ENCODE results near the gene ETV5. TPM values are rescaled to one million over a fixed set of nuclear protein-coding genes. Genes with fewer than 3 reads are reported as not detected.

Gene ETV5
- total RNA-seq, 4 donors from 2014 or later = 1.7 to 6.7 (median 5.0) TPM

GRCh38 chr3:186105543-186105942 lies 3.3 kb downstream of the ETV5 start:
- no peak for DNase-seq
- no peak overlapping the region for H3K27ac ChIP-seq
- intact Hi-C loops (cut with DNase I) = no loop called here
- peaks cover 0 to 63% (median 29%) of the 10 kb centered on the region in 3 donors for H3K4me1 ChIP-seq
- TF ChIP-seq POLR2A (IDR thresholded peaks at IDR 0.05) = no peak
- TF ChIP-seq, protein P1, sequence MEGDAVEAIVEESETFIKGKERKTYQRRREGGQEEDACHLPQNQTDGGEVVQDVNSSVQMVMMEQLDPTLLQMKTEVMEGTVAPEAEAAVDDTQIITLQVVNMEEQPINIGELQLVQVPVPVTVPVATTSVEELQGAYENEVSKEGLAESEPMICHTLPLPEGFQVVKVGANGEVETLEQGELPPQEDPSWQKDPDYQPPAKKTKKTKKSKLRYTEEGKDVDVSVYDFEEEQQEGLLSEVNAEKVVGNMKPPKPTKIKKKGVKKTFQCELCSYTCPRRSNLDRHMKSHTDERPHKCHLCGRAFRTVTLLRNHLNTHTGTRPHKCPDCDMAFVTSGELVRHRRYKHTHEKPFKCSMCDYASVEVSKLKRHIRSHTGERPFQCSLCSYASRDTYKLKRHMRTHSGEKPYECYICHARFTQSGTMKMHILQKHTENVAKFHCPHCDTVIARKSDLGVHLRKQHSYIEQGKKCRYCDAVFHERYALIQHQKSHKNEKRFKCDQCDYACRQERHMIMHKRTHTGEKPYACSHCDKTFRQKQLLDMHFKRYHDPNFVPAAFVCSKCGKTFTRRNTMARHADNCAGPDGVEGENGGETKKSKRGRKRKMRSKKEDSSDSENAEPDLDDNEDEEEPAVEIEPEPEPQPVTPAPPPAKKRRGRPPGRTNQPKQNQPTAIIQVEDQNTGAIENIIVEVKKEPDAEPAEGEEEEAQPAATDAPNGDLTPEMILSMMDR (IDR thresholded peaks at IDR 0.05) = no peak
- H3K4me3 ChIP-seq = no peak overlapping the region
- no peaks in the 10 kb centered on the region for H3K36me3 ChIP-seq
- H3K27me3 ChIP-seq = peaks cover 0 to 26% (median 0%) of the 10 kb centered on the region in 4 donors
- no peaks in the 10 kb centered on the region for H3K9me3 ChIP-seq
- 65 to 76% methylated on average over 6 of the region's 6 CpGs for WGBS, 2 donors

DNA sequence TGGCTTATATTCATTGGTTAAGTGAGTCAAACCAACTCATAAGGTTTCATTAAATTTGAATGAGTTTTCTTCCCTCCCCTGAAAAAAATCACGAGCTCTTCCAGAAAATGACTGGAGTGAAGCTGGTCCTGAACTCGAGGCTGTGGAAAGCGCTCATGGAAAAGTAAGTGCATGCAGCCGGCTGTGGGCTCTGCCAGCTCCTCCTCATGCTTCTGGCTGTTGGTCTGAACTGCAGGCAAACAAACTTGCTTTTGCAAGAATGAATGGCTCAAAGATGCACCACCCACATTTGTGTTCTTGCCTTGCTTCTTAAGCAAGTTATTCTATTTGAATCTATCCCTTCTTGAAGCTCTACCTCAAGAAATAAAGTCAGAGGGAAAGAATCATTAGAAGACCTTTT lies 6.2 kb downstream of the ETV5 start:
- H3K4me3 ChIP-seq = no peak overlapping the region
- no peaks in the 10 kb centered on the region for H3K9me3 ChIP-seq
- TF ChIP-seq, protein P1 (IDR thresholded peaks at IDR 0.05) = no peak
- TF ChIP-seq POLR2A (IDR thresholded peaks at IDR 0.05) = no peak
- peaks cover 0 to 59% (median 23%) of the 10 kb centered on the region in 3 donors for H3K4me1 ChIP-seq
- intact Hi-C loops (cut with DNase I) = no loop called here
- peak overlapping the region in 2 of 4 donors; percentile 22 to 33 for H3K27ac ChIP-seq
- WGBS, 2 donors = 39 to 57% methylated on average over 4 of the region's 4 CpGs
- H3K27me3 ChIP-seq = peaks cover 0 to 9% (median 0%) of the 10 kb centered on the region in 4 donors
- H3K36me3 ChIP-seq = no peaks in the 10 kb centered on the region
- no peak for DNase-seq

GRCh38 chr3:186100398-186100797 lies 8.5 kb downstream of the ETV5 start:
- Histone ChIP-seq H3K4me3 (no peak overlapping the region), H3K27ac (no peak overlapping the region), H3K9me3 (no peaks in the 10 kb centered on the region), H3K36me3 (no peaks in the 10 kb centered on the region), H3K4me1 (peaks cover 9 to 65% (median 33%) of the 10 kb centered on the region in 3 donors), H3K27me3 (no peaks in the 10 kb centered on the region)
- intact Hi-C loops (cut with DNase I) = no loop called here
- 70 to 77% methylated on average over 3 of the region's 3 CpGs for WGBS, 2 donors
- TF ChIP-seq, protein P1 (IDR thresholded peaks at IDR 0.05) = no peak
- no peak for TF ChIP-seq POLR2A (IDR thresholded peaks at IDR 0.05)
- DNase-seq = no peak

- no peaks in the 10 kb centered on the region for H3K9me3 ChIP-seq
- intact Hi-C loops (cut with DNase I) = no loop called here
- H3K36me3 ChIP-seq = no peaks in the 10 kb centered on the region
- WGBS, 2 donors = 49 to 55% methylated on average over 5 of the region's 5 CpGs
- H3K4me3 ChIP-seq = no peak overlapping the region
- no peak overlapping the region for H3K27ac ChIP-seq
- DNase-seq = no peak
- peaks cover 9 to 60% (median 31%) of the 10 kb centered on the region in 3 donors for H3K4me1 ChIP-seq
- TF ChIP-seq, protein P1 (IDR thresholded peaks at IDR 0.05) = no peak
- no peak for TF ChIP-seq POLR2A (IDR thresholded peaks at IDR 0.05)
- H3K27me3 ChIP-seq = no peaks in the 10 kb centered on the region
Measured at GRCh38 chr3:186099178-186099577, 9.7 kb downstream of the ETV5 start.

DNA sequence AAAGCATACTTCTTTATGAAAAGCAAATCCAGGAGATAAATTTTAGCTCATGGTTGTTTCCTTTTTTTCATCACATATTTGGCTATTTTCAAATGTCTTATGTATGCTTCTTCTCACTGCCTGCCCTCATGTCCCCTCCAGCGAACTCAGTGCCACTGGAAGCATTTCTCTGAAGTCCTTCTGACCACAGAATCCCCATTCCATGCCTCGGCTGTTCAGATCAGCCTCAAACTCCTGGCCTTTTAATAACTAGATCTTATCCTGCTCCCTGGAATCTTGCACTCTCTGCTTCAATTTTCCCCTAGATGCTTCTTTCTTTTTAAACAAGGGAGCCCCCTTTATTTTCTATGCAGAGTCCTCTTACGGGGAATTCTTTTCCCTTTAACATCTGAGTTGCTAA lies 10.1 kb downstream of the ETV5 start:
- intact Hi-C loops (cut with DNase I) = no loop called here
- TF ChIP-seq, protein P1 (IDR thresholded peaks at IDR 0.05) = no peak
- no peaks in the 10 kb centered on the region for H3K36me3 ChIP-seq

More for the DNA sequence above, 10.1 kb downstream of the ETV5 start:
- H3K9me3 ChIP-seq = no peaks in the 10 kb centered on the region
- 45 to 46% methylated on average over 3 of the region's 3 CpGs for WGBS, 2 donors
- H3K4me1 ChIP-seq = peaks cover 9 to 56% (median 27%) of the 10 kb centered on the region in 3 donors
- no peaks in the 10 kb centered on the region for H3K27me3 ChIP-seq
- H3K27ac ChIP-seq = no peak overlapping the region
- DNase-seq = no peak
- no peak overlapping the region for H3K4me3 ChIP-seq

All from esophagus squamous epithelium (tissue), 5 donors.